ENCODE results near the gene DENND4B. TPM values are rescaled to one million over a fixed set of nuclear protein-coding genes. Genes with fewer than 3 reads are reported as not detected.

Gene DENND4B
- total RNA-seq, 1 donor from 2014 or later, result 42.5 TPM

DNA sequence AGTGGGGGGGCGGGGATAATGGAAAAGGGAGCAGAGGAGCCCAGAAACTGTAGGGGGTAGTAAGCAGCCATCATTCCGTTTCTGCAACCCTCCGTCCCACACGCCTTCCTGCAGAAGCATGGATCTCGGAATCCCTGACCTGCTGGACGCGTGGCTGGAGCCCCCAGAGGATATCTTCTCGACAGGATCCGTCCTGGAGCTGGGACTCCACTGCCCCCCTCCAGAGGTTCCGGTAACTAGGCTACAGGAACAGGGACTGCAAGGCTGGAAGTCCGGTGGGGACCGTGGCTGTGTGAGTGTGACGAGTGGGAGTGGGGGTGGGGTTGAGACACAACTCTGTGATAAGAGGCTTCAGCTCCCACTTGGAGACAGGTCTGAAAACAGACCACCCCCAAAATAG, 21.9 kb upstream of the DENND4B start:
- TF ChIP-seq, protein P1, sequence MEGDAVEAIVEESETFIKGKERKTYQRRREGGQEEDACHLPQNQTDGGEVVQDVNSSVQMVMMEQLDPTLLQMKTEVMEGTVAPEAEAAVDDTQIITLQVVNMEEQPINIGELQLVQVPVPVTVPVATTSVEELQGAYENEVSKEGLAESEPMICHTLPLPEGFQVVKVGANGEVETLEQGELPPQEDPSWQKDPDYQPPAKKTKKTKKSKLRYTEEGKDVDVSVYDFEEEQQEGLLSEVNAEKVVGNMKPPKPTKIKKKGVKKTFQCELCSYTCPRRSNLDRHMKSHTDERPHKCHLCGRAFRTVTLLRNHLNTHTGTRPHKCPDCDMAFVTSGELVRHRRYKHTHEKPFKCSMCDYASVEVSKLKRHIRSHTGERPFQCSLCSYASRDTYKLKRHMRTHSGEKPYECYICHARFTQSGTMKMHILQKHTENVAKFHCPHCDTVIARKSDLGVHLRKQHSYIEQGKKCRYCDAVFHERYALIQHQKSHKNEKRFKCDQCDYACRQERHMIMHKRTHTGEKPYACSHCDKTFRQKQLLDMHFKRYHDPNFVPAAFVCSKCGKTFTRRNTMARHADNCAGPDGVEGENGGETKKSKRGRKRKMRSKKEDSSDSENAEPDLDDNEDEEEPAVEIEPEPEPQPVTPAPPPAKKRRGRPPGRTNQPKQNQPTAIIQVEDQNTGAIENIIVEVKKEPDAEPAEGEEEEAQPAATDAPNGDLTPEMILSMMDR (conservative IDR thresholded peaks at IDR 0.05; ENCODE audit: low read depth, low read length), result no peak
- no peak for DNase-seq (ENCODE audit: low read depth)
- H3K4me3 ChIP-seq (ENCODE audit: low read depth, low read length), result peak overlapping the region; percentile 67

DNA sequence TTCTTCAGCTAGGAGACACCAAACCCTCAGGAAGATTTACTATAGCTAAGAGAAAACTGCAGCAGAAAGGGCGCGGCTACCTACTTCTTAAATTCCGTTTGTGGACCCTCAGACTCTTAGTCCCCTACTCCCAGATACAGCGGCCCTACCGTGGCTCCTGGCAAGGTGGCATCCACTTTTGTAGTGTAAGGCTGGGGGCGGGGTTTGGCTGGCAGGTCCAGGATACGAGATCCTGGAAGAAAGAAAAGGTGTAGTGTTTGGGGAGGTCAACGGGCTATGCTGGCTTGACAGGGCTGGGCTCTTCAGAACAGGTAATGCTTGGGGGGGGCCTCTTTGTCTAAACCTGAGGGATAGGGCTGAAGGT, 21.5 kb upstream of the DENND4B start:
- TF ChIP-seq, protein P1 (conservative IDR thresholded peaks at IDR 0.05; ENCODE audit: low read depth, low read length), result no peak
- DNase-seq (ENCODE audit: low read depth), result no peak

DNA sequence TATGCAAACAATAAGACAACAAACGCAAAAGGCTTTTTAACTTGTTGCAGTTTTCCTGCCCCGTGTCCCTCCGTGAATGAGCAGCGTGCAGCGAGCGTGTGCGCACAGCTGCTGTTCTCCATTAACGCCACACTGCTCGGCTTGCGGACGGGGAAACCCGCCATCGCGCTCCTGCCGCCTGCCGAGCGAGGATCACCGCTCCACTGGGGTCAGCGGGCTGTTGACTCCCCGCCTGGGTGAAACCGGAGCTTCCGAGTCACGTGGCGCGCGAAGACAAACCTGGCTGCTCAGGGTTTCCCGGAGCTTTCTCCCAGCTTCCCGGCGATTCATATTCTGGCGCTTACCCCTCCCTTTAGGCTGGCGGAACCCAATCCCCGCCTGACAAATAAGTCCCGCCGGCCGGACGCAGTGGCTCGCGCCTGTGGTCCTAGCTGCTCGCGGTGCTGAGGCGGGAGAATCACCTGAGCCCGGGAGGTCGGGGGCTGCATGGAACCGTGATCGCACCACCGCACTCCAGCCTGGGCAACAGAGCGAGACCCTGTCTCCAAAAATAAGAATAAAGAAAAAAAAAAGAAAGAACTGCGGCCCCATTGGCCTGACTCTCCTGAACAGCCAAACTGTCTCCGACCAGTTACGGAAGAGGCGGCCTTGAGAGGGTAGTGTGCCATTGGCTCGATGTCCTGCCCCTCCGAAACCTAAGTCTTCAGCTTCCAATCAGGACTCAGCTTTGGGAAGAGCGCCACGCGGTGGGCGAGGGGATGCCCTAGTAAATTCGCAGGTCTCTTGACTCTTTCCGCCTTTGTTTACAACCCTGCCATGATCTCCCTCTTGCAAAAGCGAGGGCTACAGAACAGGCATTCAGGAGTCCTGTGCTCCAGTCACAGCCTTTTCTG, 20.8 kb upstream of the DENND4B start, which contains the start of gene CREB3L4:
Gene CREB3L4, plus strand, starts transcription at position 796 of the 893 bp plus-strand sequence. CDS start 624 bp downstream, outside the sequence.
- DNase-seq (ENCODE audit: low read depth), result no peak
- peak within 1 kb of the TSS; percentile 67 for H3K4me3 ChIP-seq (ENCODE audit: low read depth, low read length)
- TF ChIP-seq, protein P1 (conservative IDR thresholded peaks at IDR 0.05; ENCODE audit: low read depth, low read length), result peak; percentile 44

More for the DNA sequence above, 21.5 kb upstream of the DENND4B start:
- peak overlapping the region; percentile 67 for H3K4me3 ChIP-seq (ENCODE audit: low read depth, low read length)

DNA sequence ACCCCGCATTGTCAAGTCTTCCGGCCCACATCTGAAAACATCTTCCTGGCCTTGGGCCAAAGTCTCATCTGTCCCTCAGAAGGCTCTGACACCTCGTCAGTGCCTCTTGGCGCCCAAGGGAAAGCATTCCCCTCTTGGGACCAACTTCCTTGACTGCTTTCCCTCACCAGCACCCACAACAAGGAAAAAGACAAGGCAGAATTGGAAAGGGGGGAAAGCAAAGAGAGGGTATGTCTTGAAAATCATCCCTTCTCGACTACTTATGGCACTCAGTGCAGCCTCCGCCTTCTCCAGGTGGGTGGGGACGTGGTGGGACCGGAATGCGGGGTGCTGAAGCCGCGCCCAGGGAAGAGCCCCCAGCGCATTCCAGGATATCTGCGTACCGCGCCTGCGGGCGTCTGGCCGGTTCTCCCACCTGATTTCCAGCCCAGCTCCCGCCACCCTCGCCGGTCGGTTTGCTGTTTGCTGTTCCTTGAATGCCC, 17.4 kb upstream of the DENND4B start:
- no peak for DNase-seq (ENCODE audit: low read depth)
- TF ChIP-seq, protein P1 (conservative IDR thresholded peaks at IDR 0.05; ENCODE audit: low read depth, low read length), result no peak
- H3K4me3 ChIP-seq (ENCODE audit: low read depth, low read length), result peak overlapping the region; percentile 69

DNA sequence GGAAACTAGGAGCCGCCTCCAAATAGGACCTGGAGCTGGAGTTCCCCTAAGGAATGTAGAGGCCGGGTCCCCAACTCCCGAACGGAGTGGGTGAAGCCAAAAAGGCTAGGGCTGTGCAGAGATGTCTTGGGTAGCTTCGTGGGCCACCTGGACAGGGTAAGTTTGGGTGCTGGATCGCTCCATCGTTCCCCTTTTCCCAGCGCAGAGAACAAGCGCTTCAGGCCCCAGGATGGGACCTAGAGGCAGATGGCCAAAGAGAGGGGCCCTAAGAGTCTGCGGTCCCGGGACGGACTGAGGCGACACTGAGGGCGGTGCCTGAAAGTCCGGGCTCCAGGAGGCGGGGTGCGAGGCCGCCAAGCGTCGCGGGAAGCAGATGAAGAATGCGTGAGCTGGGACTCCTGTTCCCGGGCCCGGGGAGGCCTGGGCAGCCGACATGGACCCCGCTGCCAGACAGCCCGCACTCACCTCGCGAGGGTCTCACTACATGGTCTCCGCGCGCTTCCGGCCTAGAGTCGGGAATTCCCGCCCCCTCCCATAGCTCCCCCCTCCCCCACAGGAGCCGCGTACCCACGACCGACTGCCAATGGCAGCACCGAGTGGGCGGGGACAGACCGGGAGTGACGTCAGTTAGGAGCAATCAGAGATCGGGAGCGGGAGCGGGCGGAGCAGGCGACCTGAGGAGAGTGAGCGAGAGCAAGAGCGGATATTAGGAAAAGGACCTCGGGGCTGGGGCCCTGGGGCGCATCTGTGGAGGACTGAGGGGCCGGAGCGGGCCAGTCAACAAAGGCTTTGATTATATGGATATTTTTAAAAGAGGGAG, 16.7 kb upstream of the DENND4B start, which contains the start of gene SLC39A1:
Gene SLC39A1, minus strand, starts transcription at position 508 of the 820 bp plus-strand sequence. CDS start 822 bp downstream, outside the sequence.
- TF ChIP-seq, protein P1 (conservative IDR thresholded peaks at IDR 0.05; ENCODE audit: low read depth, low read length), result no peak
- peak within 1 kb of the TSS; percentile 69 for H3K4me3 ChIP-seq (ENCODE audit: low read depth, low read length)
- DNase-seq (ENCODE audit: low read depth), result no peak

DNA sequence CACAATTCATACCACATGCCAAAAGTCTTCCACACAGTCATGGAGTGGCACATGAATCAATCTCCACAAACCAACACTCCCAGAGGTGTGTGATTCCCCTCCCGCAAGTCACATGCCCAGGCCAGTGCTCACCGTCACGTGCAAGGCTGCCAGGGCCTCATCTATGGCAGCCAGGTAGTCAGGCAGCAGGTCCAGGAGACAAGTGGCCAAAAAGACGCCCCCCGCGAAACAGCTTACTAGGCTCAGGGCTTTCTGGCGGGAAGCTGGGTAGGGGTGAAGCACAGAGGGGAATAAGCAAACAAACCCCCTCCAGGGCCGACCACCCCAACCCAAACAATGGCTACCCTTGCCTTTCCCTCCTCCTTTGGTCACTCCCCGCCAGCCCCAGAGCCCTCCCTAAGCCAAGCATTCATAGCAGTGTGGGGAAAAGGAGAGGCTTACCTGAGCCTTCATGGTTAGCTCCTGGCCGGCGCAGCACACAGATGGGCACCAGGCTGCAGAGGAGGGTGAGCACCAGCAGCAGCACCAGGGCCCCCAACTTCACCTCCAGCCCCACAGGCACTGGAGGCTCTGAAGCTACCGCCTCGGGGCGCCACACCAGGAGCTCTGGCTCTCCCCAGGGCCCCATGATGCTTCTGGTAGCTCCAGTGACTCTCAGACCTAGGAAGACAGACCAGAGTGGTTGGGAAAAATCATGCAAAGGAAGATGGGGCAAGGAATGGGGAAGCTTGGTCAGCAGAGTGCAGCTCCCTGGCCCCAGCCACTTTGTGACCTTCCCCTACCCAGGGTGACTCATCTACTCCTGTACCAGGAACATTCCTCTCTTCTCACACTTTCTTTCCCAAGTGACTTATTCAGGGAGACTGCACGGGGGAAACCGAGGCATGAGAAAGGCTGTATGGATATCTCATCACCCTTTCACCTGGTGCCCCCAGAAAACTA, 15.8 kb upstream of the DENND4B start:
- DNase-seq (ENCODE audit: low read depth), result no peak
- H3K4me3 ChIP-seq (ENCODE audit: low read depth, low read length), result peak overlapping the region; percentile 69
- TF ChIP-seq, protein P1 (conservative IDR thresholded peaks at IDR 0.05; ENCODE audit: low read depth, low read length), result no peak

All from epithelial cell of proximal tubule (primary cell).